Measurements from ENCODE around the gene MTG1. TPM values are rescaled to one million over a fixed set of nuclear protein-coding genes. Genes with fewer than 3 reads are reported as not detected.

MTG1 gene
- total RNA-seq, result 100 to 1,000 TPM in 1 of 4 donors, 10 to 100 TPM in 3; 26.5 to 139 (median 47.0) TPM

GRCh38 chr10:133394064-133394663 lies at the start of gene MTG1:
Gene MTG1 (plus strand): TSS chr10:133394157. CDS start chr10:133394221, 64 bp downstream.
- H3K4me1 ChIP-seq, result peaks cover 5 to 16% (median 8%) of the 10 kb centered on the region in 4 donors
- TF ChIP-seq CTCF (IDR thresholded peaks at IDR 0.05), result peak in 4 of 5 experiments; percentile 25 to 60 (median 28)
- no peak for TF ChIP-seq EP300 (IDR thresholded peaks at IDR 0.05; ENCODE audit: low read depth)
- TF ChIP-seq POLR2A (IDR thresholded peaks at IDR 0.05), result peak; percentile 78
- TF ChIP-seq POLR2AphosphoS5 (IDR thresholded peaks at IDR 0.05), result peak; percentile 84 to 94 (median 87)
- intact Hi-C loops (cut with DNase I; ENCODE audit: low total_unique reads) (no loop called here), in situ Hi-C loops (cut with MboI; ENCODE audit: low pct_ligation_motif_present in 1 of 4, low pct_unique_long_range_greater_than_20kb in 1 of 4, low sequenced_read_pairs in 3 of 4) (no loop called here)
- H3K27me3 ChIP-seq, result no peaks in the 10 kb centered on the region
- DNase-seq, result peak; percentile 97
- peaks cover 0 to 8% (median 3%) of the 10 kb centered on the region in 4 donors for H3K36me3 ChIP-seq
- H3K27ac ChIP-seq, result peak within 1 kb of the TSS; percentile 88 to 91 (median 90)
- no peaks in the 10 kb centered on the region for H3K9me3 ChIP-seq
- peak within 1 kb of the TSS; percentile 65 to 93 (median 78) for H3K4me3 ChIP-seq
- 0 to 1% methylated on average over 1 to 56 of the region's 69 CpGs for WGBS, 2 donors (ENCODE audit: low coverage in 1 of 2)

GRCh38 chr10:133344236-133344635 lies 49.7 kb upstream of the MTG1 start:
- in situ Hi-C loops (cut with MboI; ENCODE audit: low pct_ligation_motif_present in 1 of 4, low pct_unique_long_range_greater_than_20kb in 1 of 4, low sequenced_read_pairs in 3 of 4) (no loop called here), intact Hi-C loops (cut with DNase I; ENCODE audit: low total_unique reads) (no loop called here)
- Histone ChIP-seq H3K4me3 (no peak overlapping the region), H3K36me3 (no peaks in the 10 kb centered on the region), H3K27ac (no peak overlapping the region), H3K9me3 (no peaks in the 10 kb centered on the region), H3K27me3 (peaks cover 52% of the 10 kb centered on the region), H3K4me1 (peaks cover 5 to 18% (median 11%) of the 10 kb centered on the region in 4 donors)
- DNase-seq, result no peak
- 67 to 79% methylated on average over 5 of the region's 5 CpGs for WGBS, 2 donors (ENCODE audit: low coverage in 1 of 2)
- TF ChIP-seq POLR2A (IDR thresholded peaks at IDR 0.05) (no peak), CTCF (IDR thresholded peaks at IDR 0.05) (no peak), EP300 (IDR thresholded peaks at IDR 0.05; ENCODE audit: low read depth) (no peak), POLR2AphosphoS5 (IDR thresholded peaks at IDR 0.05) (no peak)

GRCh38 chr10:133346413-133346812 lies 47.5 kb upstream of the MTG1 start:
- Histone ChIP-seq H3K4me1 (peaks cover 5 to 18% (median 11%) of the 10 kb centered on the region in 4 donors), H3K4me3 (no peak overlapping the region), H3K36me3 (no peaks in the 10 kb centered on the region), H3K9me3 (no peaks in the 10 kb centered on the region), H3K27me3 (peaks cover 45% of the 10 kb centered on the region), H3K27ac (no peak overlapping the region)
- intact Hi-C loops (cut with DNase I; ENCODE audit: low total_unique reads) (no loop called here), in situ Hi-C loops (cut with MboI; ENCODE audit: low pct_ligation_motif_present in 1 of 4, low pct_unique_long_range_greater_than_20kb in 1 of 4, low sequenced_read_pairs in 3 of 4) (no loop called here)
- no peak for DNase-seq
- TF ChIP-seq POLR2AphosphoS5 (IDR thresholded peaks at IDR 0.05), result no peak
- no peak for TF ChIP-seq POLR2A (IDR thresholded peaks at IDR 0.05)
- no peak for TF ChIP-seq EP300 (IDR thresholded peaks at IDR 0.05; ENCODE audit: low read depth)
- TF ChIP-seq CTCF (IDR thresholded peaks at IDR 0.05), result no peak
- 52% methylated on average over 11 of the region's 11 CpGs for WGBS, 2 donors (ENCODE audit: low coverage in 1 of 2)

- 36 to 57% methylated on average over 1 to 13 of the region's 16 CpGs for WGBS, 2 donors (ENCODE audit: low coverage in 1 of 2)
- in situ Hi-C loops (cut with MboI; ENCODE audit: low pct_ligation_motif_present in 1 of 4, low pct_unique_long_range_greater_than_20kb in 1 of 4, low sequenced_read_pairs in 3 of 4) (no loop called here), intact Hi-C loops (cut with DNase I; ENCODE audit: low total_unique reads) (no loop called here)
- H3K27me3 ChIP-seq, result peaks cover 37% of the 10 kb centered on the region
- peak; percentile 70 for DNase-seq
- H3K9me3 ChIP-seq, result no peaks in the 10 kb centered on the region
- H3K4me3 ChIP-seq, result peak overlapping the region in 2 of 4 donors; percentile 9 to 33
- H3K4me1 ChIP-seq, result peaks cover 5 to 18% (median 11%) of the 10 kb centered on the region in 4 donors
- TF ChIP-seq POLR2AphosphoS5 (IDR thresholded peaks at IDR 0.05) (peak in 1 of 3 donors; percentile 8), EP300 (IDR thresholded peaks at IDR 0.05; ENCODE audit: low read depth) (no peak), POLR2A (IDR thresholded peaks at IDR 0.05) (no peak), CTCF (IDR thresholded peaks at IDR 0.05) (peak in 1 of 5 experiments; percentile 21)
- no peaks in the 10 kb centered on the region for H3K36me3 ChIP-seq
- H3K27ac ChIP-seq, result peak overlapping the region in 3 of 4 donors; percentile 46 to 67 (median 53)
Observed at GRCh38 chr10:133347710-133348517, 46.0 kb upstream of the MTG1 start.
